GM12878 (cell line): ENCODE data around the gene SMARCA4. TPM values are rescaled to one million over a fixed set of nuclear protein-coding genes. Genes with fewer than 3 reads are reported as not detected.
"Not testable (repeated sequence)": the region's sequence is repeated elsewhere in the genome, so short reads cannot be mapped to it uniquely, and the experiment has no call there.

Source experiments
- ATAC-seq: fragments of 200-7000 bp; cut with Tn5 transposase; 3 replicates; pipeline ENCODE4 v1.9.1; 2020; ENCODE audit warnings: mild to moderate bottlenecking, moderate library complexity
- BruUV-seq: library from RNA; stranded (reverse); fragments of 400-500 nt; replicated peaks from 2 replicates; lab custom pipeline; 2021; lab: Mats Ljungman, UMichigan
- CTCF ChIA-PET: fragments of 300-600 bp; sonication (Branson Sonifier 250); formaldehyde crosslinking; extraction: SDS; loops from one replicate; lab custom pipeline; 2021; ENCODE audit warnings: inconsistent platforms; lab: Yijun Ruan, JAX
- POLR2A ChIA-PET: fragments of 350-600 bp; formaldehyde crosslinking; extraction: SDS; loops from one replicate; lab custom pipeline; 2021; ENCODE audit warnings: inconsistent platforms; lab: Charles Lee
- RAD21 ChIA-PET: fragments of 300-600 bp; sonication (Branson Sonifier 250); formaldehyde crosslinking; loops from one replicate; lab custom pipeline; 2023; ENCODE audit warnings: antibody characterized with exemption; ENCODE audit not compliant: unreplicated experiment; lab: Charles Lee
- SMC1A ChIA-PET: fragments of 300-600 bp; sonication (Branson Sonifier 250); formaldehyde crosslinking; loops from one replicate; lab custom pipeline; 2023; ENCODE audit not compliant: unreplicated experiment, uncharacterized antibody; lab: Charles Lee
- DNase-seq: peaks from one replicate; pipeline ENCODE4 v3.0.0-alpha.2; 2011; ENCODE audit warnings: low read depth, low spot score
- FAIRE-seq: peaks from 3 replicates; lab custom pipeline; 2011; peaks lifted over from hg19 to GRCh38; lab: Jason Lieb, UNC
- H2AFZ ChIP-seq: 2 replicates; pipeline ENCODE4 v1.6.0; 2011; ENCODE audit warnings: low read depth, low read length, control low read depth; ENCODE audit not compliant: control insufficient read depth
- H3K27ac ChIP-seq: 2 replicates; pipeline ENCODE4 v1.5.1; 2011; ENCODE audit warnings: control low read depth; ENCODE audit not compliant: control insufficient read depth, insufficient read depth
- H3K27me3 ChIP-seq, 2 experiments: replicated peaks in 1 of 2; 2 replicates each; pipeline versions ENCODE4 v1.6.0 to v1.6.1; 2011; ENCODE audit warnings: low read length in 1 of 2; ENCODE audit not compliant: control insufficient read depth in 2 of 2, insufficient read depth in 2 of 2
- H3K36me3 ChIP-seq, 2 experiments: 2 replicates each; pipeline ENCODE4 v1.5.1; 2011; ENCODE audit warnings: low read length in 1 of 2; ENCODE audit not compliant: control insufficient read depth in 2 of 2, insufficient read depth in 2 of 2
- H3K4me1 ChIP-seq: 2 replicates; pipeline ENCODE4 v1.6.1; 2011; ENCODE audit warnings: mild to moderate bottlenecking, low read length, moderate library complexity, mixed read lengths; ENCODE audit not compliant: control insufficient read depth, insufficient read depth
- H3K4me2 ChIP-seq: 2 replicates; pipeline ENCODE4 v1.6.0; 2011; ENCODE audit warnings: control low read depth; ENCODE audit not compliant: control insufficient read depth, insufficient read depth
- H3K4me3 ChIP-seq: fragments of 200-600 bp; sonication (generic); 2 replicates; pipeline ENCODE4 v1.5.1; 2016
- H3K79me2 ChIP-seq: 2 replicates; pipeline ENCODE4 v1.6.0; 2011; ENCODE audit warnings: low read length; ENCODE audit not compliant: control insufficient read depth, insufficient read depth
- H3K9ac ChIP-seq: 2 replicates; pipeline ENCODE4 v1.8.0; 2011; ENCODE audit warnings: low read length, control low read depth, mixed read lengths; ENCODE audit not compliant: control insufficient read depth, insufficient read depth
- H3K9me3 ChIP-seq: replicated peaks from 3 replicates; pipeline ENCODE4 v1.5.1; 2011; ENCODE audit warnings: mild to moderate bottlenecking, low read length; ENCODE audit not compliant: control insufficient read depth, insufficient read depth
- H4K20me1 ChIP-seq: 2 replicates; pipeline ENCODE4 v1.6.0; 2011; ENCODE audit not compliant: control insufficient read depth, insufficient read depth
- CBFB ChIP-seq: IDR thresholded peaks from 2 replicates; pipeline ENCODE4 v1.6.1; 2016; ENCODE audit warnings: antibody characterized with exemption, low read depth
- CBX3 ChIP-seq: fragments of 200-600 bp; sonication (generic); IDR thresholded peaks from 2 replicates; pipeline ENCODE4 v1.6.1; 2016; ENCODE audit warnings: low read depth, borderline replicate concordance
- DPF2 ChIP-seq: fragments of 450-650 bp; IDR thresholded peaks from 2 replicates; pipeline ENCODE4 v1.6.1; 2017; ENCODE audit warnings: mild to moderate bottlenecking
- EGR1 ChIP-seq, 2 experiments: IDR thresholded peaks; 1 replicate in 1 of 2; 2 replicates in 1 of 2; pipeline ENCODE4 v1.6.1; 2011 to 2012; ENCODE audit warnings: low read depth in 2 of 2, low read length in 2 of 2, borderline replicate concordance in 1 of 2, mild to moderate bottlenecking in 1 of 2, moderate library complexity in 1 of 2
- MYB ChIP-seq: fragments of 150-350 bp; IDR thresholded peaks from 2 replicates; pipeline ENCODE4 v1.6.1; 2014; ENCODE audit warnings: mild to moderate bottlenecking, low read depth, low read length, borderline replicate concordance
- PAX5 ChIP-seq: IDR thresholded peaks from 2 replicates; pipeline ENCODE4 v1.6.1; 2011; ENCODE audit warnings: low read depth, low read length, borderline replicate concordance
- STAT3 ChIP-seq: IDR thresholded peaks from 2 replicates; pipeline ENCODE4 v1.6.1; 2011; ENCODE audit warnings: low read depth, low read length, improper control_type of control experiment
- TCF3 ChIP-seq: IDR thresholded peaks from 2 replicates; pipeline ENCODE4 v1.6.1; 2012; ENCODE audit warnings: low read depth, mild to moderate bottlenecking, low read length, borderline replicate concordance; ENCODE audit not compliant: insufficient read depth
- ZNF24 ChIP-seq: fragments of 450-650 bp; IDR thresholded peaks from 2 replicates; pipeline ENCODE4 v1.6.1; 2017; ENCODE audit warnings: antibody characterized with exemption, mild to moderate bottlenecking
- WGBS: methylation state at CpG from one replicate; pipeline ENCODE4 v1.1.6; 2016; ENCODE audit warnings: low lambda C conversion rate; ENCODE audit not compliant: insufficient replicate concordance, insufficient coverage; ENCODE audit errors: missing lambda C conversion rate; 5-methylcytosine and 5-hydroxymethylcytosine counted together
- in situ Hi-C: fragments of 300-500 bp; cut with MboI; formaldehyde crosslinking; loops from 9 replicates; pipeline ENCODE4 v1.14.3; 2018; ENCODE audit warnings: mixed read lengths
- intact Hi-C: fragments of 100-400 bp; cut with micrococcal nuclease; formaldehyde crosslinking; loops from one replicate; pipeline ENCODE4 v1.14.2; 2022; ENCODE audit not compliant: unreplicated experiment
- polyA plus RNA-seq, 11 experiments: library from polyadenylated mRNA; depleted of rRNA in 4 of 11; unstranded in 6 of 11; stranded (reverse) in 5 of 11; fragments of >200 nt; fragmentation: Nextera tagmentation in 4 of 11; fragmentation: Illumina TruSeq in 1 of 11; extraction: Ambion mirVana in 4 of 11; extraction: Trizol in 1 of 11; gene quantifications; 1 replicate in 1 of 11; 2 replicates in 10 of 11; pipeline versions ENCODE4 v1.2.1 to v1.2.3, GENCODE V29; 2011 to 2016; ENCODE audit warnings: inconsistent platforms in 2 of 11, missing spikeins in 2 of 11, low read depth in 1 of 11
- total RNA-seq, 4 experiments: library from RNA; depleted of rRNA in 3 of 4; stranded (reverse); fragments of >200 nt in 3 of 4; fragmentation: Illumina TruSeq in 1 of 4; extraction: Trizol in 1 of 4; gene quantifications; 2 replicates each; pipeline versions ENCODE4 v1.2.1 to v1.2.3, GENCODE V29; 2013 to 2021
- TF ChIP-seq, protein P1 (sequence below): fragments of 450-650 bp; formaldehyde crosslinking; IDR thresholded peaks from 2 replicates; pipeline ENCODE4 v1.4.0; 2022; ENCODE audit warnings: mild to moderate bottlenecking, moderate library complexity
- TF ChIP-seq, protein P2 (sequence below): fragments of 450-650 bp; conservative IDR thresholded peaks from 2 replicates; pipeline ENCODE4 v1.6.1; 2017; ENCODE audit warnings: mild to moderate bottlenecking, moderate library complexity

Gene SMARCA4
- total and polyA plus RNA-seq, 10 of the 15 experiments (the other 5 are each of a cell fraction or from before 2014, with no cell fraction given), result 22.4 to 175 (median 57.4) TPM

DNA sequence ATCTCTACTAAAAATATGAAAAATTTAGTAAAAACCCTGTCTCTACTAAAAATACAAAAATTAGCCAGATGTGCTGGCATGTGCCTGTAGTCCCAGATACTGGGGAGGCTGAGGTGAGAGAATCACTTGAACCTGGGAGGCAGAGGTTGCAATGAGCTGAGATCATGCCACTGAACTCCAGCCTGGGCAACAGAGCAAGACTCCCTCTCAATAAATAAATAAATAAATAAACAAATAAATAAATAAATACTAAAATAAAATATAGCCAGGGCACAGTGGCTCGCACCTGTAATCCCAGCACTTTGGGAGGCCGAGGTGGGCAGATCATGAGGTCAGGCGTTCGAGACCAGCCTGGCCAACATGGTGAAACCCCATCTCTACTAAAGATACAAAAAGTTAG lies 17.4 kb upstream of the SMARCA4 start:
- H3K4me2 ChIP-seq, H3K9ac ChIP-seq, ATAC-seq, BruUV-seq, H3K79me2 ChIP-seq, H3K27me3 ChIP-seq, H3K4me3 ChIP-seq, H4K20me1 ChIP-seq, FAIRE-seq, H2AFZ ChIP-seq, in situ Hi-C loops, H3K36me3 ChIP-seq, H3K27ac ChIP-seq, H3K4me1 ChIP-seq, DNase-seq, H3K9me3 ChIP-seq: not testable (repeated sequence)
- WGBS, result 53% methylated on average over 4 of the region's 4 CpGs
- SMC1A ChIA-PET, result interaction anchor here (1.0 to 2.9 kb wide), 7 partner anchors 9 to 77 kb away, joined by 3 to 18 read pairs (median 7); partner anchors contain the start of gene SMARCA4
- intact Hi-C loops, result loop anchor here (2.0 to 10.0 kb wide), 3 partner anchors 37 to 189 kb away; no protein-coding TSS in a partner anchor
- POLR2A ChIA-PET, result interaction anchor here (1.2 to 2.2 kb wide), 2 partner anchors 14 to 146 kb away, joined by 3 to 10 read pairs; partner anchors contain the start of gene LDLR
- CTCF ChIA-PET, result interaction anchor here (0.8 to 4.8 kb wide), 9 partner anchors 8 to 92 kb away, joined by 3 to 39 read pairs (median 20); no protein-coding TSS in a partner anchor
- RAD21 ChIA-PET, result interaction anchor here (1.0 to 4.4 kb wide), 6 partner anchors 11 to 182 kb away, joined by 3 to 30 read pairs (median 12); partner anchors contain the start of gene SMARCA4

DNA sequence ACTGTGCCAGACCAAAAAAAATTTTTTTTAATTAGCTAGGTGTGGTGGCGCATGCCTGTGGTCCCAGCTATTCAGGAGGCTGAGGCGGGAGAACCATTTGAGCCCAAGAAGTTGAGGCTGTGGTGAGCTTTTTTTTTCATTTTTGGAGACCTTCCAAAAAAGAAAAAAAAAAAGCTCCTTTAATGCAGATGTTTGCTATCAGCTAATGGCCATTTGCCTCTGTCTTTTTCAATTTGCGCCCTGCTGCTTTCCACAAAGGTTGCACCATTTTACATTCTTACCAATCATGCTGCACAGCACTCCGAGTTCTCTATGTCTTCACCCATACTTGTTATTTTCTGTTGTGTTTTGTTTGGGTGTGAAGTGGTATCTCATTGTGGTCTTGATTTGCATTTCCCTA lies 15.6 kb upstream of the SMARCA4 start:
- DNase-seq, result no peak
- Histone ChIP-seq H3K9ac (no peak overlapping the region), H3K27ac (no peak overlapping the region), H4K20me1 (no peaks in the 10 kb centered on the region), H3K79me2 (no peaks in the 10 kb centered on the region), H3K27me3 (no peaks in the 10 kb centered on the region), H3K4me1 (no peaks in the 10 kb centered on the region), H3K4me3 (no peak overlapping the region), H3K9me3 (no peaks in the 10 kb centered on the region), H3K4me2 (no peak overlapping the region), H3K36me3 (no peaks in the 10 kb centered on the region), H2AFZ (peak overlapping the region; percentile 12; the same call in 1 of the 2 replicates)
- no peak for FAIRE-seq
- no peak for ATAC-seq
- WGBS, result 80% methylated on average over 4 of the region's 4 CpGs
- ChIA-PET POLR2A (interaction anchor here (0.6 to 2.3 kb wide), 9 partner anchors 9 to 260 kb away, joined by 3 to 13 read pairs (median 3); no protein-coding TSS in a partner anchor), CTCF (interaction anchor here (0.7 to 4.8 kb wide), 8 partner anchors 9 to 121 kb away, joined by 3 to 37 read pairs (median 4); no protein-coding TSS in a partner anchor), SMC1A (interaction anchor here (1.0 to 2.1 kb wide), 6 partner anchors 9 to 144 kb away, joined by 3 to 13 read pairs (median 6); partner anchors contain the start of gene LDLR), RAD21 (interaction anchor here (0.8 to 2.3 kb wide), 10 partner anchors 9 to 91 kb away, joined by 3 to 8 read pairs (median 4); no protein-coding TSS in a partner anchor)
- BruUV-seq, result no TSS peak
- in situ Hi-C loops, result no loop called here
- intact Hi-C loops, result loop anchor here (10.0 kb wide), 1 partner anchor 60 kb away; no protein-coding TSS in a partner anchor
- no peak for TF ChIP-seq CBX3
- TF ChIP-seq DPF2, result no peak
- TF ChIP-seq, protein P1, sequence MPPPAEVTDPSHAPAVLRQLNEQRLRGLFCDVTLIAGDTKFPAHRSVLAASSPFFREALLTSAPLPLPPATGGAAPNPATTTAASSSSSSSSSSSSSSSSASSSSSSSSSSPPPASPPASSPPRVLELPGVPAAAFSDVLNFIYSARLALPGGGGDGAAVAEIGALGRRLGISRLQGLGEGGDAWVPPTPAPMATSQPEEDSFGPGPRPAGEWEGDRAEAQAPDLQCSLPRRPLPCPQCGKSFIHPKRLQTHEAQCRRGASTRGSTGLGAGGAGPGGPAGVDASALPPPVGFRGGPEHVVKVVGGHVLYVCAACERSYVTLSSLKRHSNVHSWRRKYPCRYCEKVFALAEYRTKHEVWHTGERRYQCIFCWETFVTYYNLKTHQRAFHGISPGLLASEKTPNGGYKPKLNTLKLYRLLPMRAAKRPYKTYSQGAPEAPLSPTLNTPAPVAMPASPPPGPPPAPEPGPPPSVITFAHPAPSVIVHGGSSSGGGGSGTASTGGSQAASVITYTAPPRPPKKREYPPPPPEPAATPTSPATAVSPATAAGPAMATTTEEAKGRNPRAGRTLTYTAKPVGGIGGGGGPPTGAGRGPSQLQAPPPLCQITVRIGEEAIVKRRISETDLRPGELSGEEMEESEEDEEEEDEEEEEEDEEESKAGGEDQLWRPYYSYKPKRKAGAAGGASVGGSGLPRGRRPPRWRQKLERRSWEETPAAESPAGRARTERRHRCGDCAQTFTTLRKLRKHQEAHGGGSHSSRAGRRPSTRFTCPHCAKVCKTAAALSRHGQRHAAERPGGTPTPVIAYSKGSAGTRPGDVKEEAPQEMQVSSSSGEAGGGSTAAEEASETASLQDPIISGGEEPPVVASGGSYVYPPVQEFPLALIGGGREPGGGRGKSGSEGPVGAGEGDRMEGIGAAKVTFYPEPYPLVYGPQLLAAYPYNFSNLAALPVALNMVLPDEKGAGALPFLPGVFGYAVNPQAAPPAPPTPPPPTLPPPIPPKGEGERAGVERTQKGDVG (CRISPR knock-in tag), result no peak
- TF ChIP-seq ZNF24, result no peak
- TF ChIP-seq, protein P2, sequence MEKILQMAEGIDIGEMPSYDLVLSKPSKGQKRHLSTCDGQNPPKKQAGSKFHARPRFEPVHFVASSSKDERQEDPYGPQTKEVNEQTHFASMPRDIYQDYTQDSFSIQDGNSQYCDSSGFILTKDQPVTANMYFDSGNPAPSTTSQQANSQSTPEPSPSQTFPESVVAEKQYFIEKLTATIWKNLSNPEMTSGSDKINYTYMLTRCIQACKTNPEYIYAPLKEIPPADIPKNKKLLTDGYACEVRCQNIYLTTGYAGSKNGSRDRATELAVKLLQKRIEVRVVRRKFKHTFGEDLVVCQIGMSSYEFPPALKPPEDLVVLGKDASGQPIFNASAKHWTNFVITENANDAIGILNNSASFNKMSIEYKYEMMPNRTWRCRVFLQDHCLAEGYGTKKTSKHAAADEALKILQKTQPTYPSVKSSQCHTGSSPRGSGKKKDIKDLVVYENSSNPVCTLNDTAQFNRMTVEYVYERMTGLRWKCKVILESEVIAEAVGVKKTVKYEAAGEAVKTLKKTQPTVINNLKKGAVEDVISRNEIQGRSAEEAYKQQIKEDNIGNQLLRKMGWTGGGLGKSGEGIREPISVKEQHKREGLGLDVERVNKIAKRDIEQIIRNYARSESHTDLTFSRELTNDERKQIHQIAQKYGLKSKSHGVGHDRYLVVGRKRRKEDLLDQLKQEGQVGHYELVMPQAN, result no peak
- TF ChIP-seq STAT3, result no peak
- no peak for TF ChIP-seq TCF3
- no peak for TF ChIP-seq EGR1 (IDR thresholded peaks at IDR 0.05; ENCODE audit: borderline replicate concordance in 1 of 2, low read depth in 2 of 2, low read length in 2 of 2)
- TF ChIP-seq PAX5, result no peak
- TF ChIP-seq CBFB, result no peak
- TF ChIP-seq MYB, result no peak
